Mononuclear cell (primary cell): ENCODE data around the gene RNF181. TPM values are rescaled to one million over a fixed set of nuclear protein-coding genes. Genes with fewer than 3 reads are reported as not detected.
"Not testable (repeated sequence)": the region's sequence is repeated elsewhere in the genome, so short reads cannot be mapped to it uniquely, and the experiment has no call there.

Experiments used
- H3K27me3 ChIP-seq: 2 replicates; pipeline ENCODE4 v1.6.0; 2011; ENCODE audit warnings: low read length, control low read depth; ENCODE audit not compliant: insufficient read depth
- H3K4me1 ChIP-seq: 2 replicates; pipeline ENCODE4 v1.5.1; 2011; ENCODE audit warnings: mild to moderate bottlenecking, low read length, control low read depth; ENCODE audit not compliant: insufficient read depth
- H3K4me3 ChIP-seq: 2 replicates; pipeline ENCODE4 v1.5.1; 2011; ENCODE audit warnings: mild to moderate bottlenecking, low read length, moderate library complexity
- H3K9me3 ChIP-seq: 2 replicates; pipeline ENCODE4 v1.5.1; 2011; ENCODE audit warnings: low read depth, mild to moderate bottlenecking, control low read depth, low read length
- total RNA-seq: library from RNA; depleted of rRNA; stranded (reverse); fragments of >200 nt; gene quantifications from one replicate; pipeline ENCODE4 v1.2.3, GENCODE V29; 2012

The RNF181 gene
- total RNA-seq, 1 donor: 55.9 TPM

- peaks cover 47% of the 10 kb centered on the region for H3K4me1 ChIP-seq
- peak within 1 kb of the TSS; percentile 80 for H3K4me3 ChIP-seq
- H3K27me3 ChIP-seq: no peaks in the 10 kb centered on the region
- no peaks in the 10 kb centered on the region for H3K9me3 ChIP-seq
Measured at GRCh38 chr2:85611705-85612587, 16.4 kb downstream of the RNF181 start, which contains the start of gene C2orf68. Gene C2orf68, minus strand, starts transcription at chr2:85612066. Its CDS starts 82 bp downstream, at chr2:85611984.

DNA sequence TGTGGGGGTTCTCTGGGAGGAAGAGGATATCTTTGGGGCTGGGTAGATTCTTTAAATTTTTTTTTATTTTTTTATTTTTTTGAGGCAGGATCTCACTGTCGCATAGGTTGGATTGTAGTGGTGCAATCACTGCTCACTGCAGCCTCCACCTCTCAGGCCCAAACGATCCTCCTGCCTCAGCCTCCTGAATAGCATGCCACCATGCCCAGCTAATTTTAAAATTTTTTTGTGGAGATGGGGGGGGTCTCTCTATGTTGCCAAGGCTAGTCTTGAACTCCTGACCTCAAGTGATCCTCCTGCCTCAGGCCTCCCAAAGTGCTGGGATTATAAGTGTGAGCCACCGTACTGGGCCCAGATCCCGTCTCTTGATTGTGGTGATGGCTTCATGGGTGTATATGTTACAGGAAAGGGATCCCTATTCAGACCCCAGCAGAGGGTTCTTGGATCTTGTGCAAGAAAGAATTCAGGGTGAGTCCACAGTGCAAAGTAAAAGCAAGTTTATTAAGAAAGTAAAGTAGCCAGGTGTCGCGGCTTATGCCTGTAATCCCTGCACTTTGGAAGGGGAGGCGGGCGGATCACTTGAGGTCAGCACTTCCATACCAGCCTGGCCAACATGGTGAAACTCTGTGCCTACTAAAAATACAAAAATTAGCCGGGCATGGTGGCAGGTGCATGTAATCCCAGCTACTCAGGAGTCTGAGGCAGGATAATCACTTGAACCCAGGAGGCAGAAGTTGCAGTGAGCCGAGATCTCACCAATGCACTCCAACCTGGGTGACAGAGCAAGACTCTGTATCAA is 18.4 kb downstream of the RNF181 start:
- no peak overlapping the region for H3K4me3 ChIP-seq
- H3K4me1 ChIP-seq: peaks cover 59% of the 10 kb centered on the region
- no peaks in the 10 kb centered on the region for H3K9me3 ChIP-seq
- H3K27me3 ChIP-seq: no peaks in the 10 kb centered on the region

- not testable (repeated sequence) for H3K4me3 ChIP-seq, H3K27me3 ChIP-seq, H3K9me3 ChIP-seq
- peaks cover 55% of the 10 kb centered on the region for H3K4me1 ChIP-seq
Measured at GRCh38 chr2:85614757-85615156, 19.2 kb downstream of the RNF181 start.

GRCh38 chr2:85615413-85615728 is 19.8 kb downstream of the RNF181 start:
- no peak overlapping the region for H3K4me3 ChIP-seq
- no peaks in the 10 kb centered on the region for H3K9me3 ChIP-seq
- peaks cover 51% of the 10 kb centered on the region for H3K4me1 ChIP-seq
- no peaks in the 10 kb centered on the region for H3K27me3 ChIP-seq

- H3K4me3 ChIP-seq, H3K9me3 ChIP-seq, H3K27me3 ChIP-seq: not testable (repeated sequence)
- peaks cover 30% of the 10 kb centered on the region for H3K4me1 ChIP-seq
Measured at GRCh38 chr2:85617723-85618122, 22.2 kb downstream of the RNF181 start.

DNA sequence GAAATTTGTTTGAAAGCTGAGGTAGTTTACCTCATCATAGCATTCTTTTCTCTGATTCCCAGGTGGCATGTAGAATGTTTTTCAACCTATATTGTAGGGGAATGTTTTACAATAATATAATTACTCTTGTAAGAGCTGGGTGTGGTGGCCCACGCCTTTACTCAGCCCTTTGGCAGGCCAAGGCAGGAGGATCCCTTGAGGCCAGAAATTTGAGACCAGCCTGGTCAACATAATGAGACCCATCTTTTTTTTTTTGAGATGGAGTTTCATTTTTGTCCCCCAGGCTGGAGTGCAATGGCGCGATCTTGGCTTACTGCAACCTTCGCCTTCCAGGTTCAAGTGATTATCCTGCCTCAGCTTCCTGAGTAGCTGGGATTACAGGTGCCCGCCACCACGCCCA is 24.1 kb downstream of the RNF181 start:
- H3K9me3 ChIP-seq: no peaks in the 10 kb centered on the region
- H3K4me1 ChIP-seq: peaks cover 28% of the 10 kb centered on the region
- H3K27me3 ChIP-seq: no peaks in the 10 kb centered on the region
- H3K4me3 ChIP-seq: no peak overlapping the region

DNA sequence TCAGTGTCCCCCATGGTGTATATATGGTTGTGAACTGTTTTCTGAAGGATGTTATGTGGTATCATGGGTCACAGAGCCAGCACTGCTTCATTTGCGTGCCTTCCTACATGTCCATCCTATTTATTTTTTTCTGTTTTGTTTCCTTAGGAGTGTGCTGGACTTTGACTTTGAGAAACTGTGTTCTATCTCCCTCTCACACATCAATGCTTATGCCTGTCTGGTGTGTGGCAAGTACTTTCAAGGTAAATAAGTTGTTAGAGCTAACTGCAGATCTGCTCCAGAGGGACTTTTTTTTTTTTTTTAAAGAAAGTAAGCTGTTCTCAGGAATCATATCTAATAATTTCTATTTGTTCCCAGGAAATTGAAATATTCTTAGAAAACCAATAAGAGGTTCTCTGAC is 25.8 kb downstream of the RNF181 start:
- H3K27me3 ChIP-seq: no peaks in the 10 kb centered on the region
- H3K4me3 ChIP-seq: no peak overlapping the region
- peaks cover 23% of the 10 kb centered on the region for H3K4me1 ChIP-seq
- H3K9me3 ChIP-seq: no peaks in the 10 kb centered on the region

DNA sequence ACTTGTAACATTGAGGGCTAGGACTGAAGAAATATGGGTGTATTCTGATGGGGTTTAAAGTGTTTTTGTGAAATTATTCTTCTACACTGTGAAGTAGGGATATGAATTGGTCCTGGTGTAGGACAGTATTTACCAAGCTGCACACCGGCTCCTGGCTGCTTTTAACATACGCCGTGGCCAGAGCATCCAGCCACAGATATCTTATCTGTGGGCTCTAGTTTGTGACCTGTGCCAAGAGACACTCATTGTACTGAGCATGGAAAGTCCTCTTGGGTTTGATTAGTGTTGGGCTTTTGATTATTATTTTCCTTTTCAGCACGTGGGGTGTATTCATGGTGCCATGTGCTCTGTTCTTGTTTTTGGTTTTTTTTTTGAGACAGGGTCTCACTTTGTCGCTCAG is 28.4 kb downstream of the RNF181 start:
- H3K9me3 ChIP-seq: no peaks in the 10 kb centered on the region
- no peak overlapping the region for H3K4me3 ChIP-seq

GRCh38 chr2:85628658-85629057 is 33.1 kb downstream of the RNF181 start:
- no peaks in the 10 kb centered on the region for H3K9me3 ChIP-seq
- H3K27me3 ChIP-seq: no peaks in the 10 kb centered on the region
- H3K4me1 ChIP-seq: no peaks in the 10 kb centered on the region
- no peak overlapping the region for H3K4me3 ChIP-seq

More for the DNA sequence above, 28.4 kb downstream of the RNF181 start:
- H3K4me1 ChIP-seq: peaks cover under 1% of the 10 kb centered on the region
- no peaks in the 10 kb centered on the region for H3K27me3 ChIP-seq

- Histone ChIP-seq H3K4me3 (no peak overlapping the region), H3K4me1 (no peaks in the 10 kb centered on the region), H3K27me3 (no peaks in the 10 kb centered on the region), H3K9me3 (no peaks in the 10 kb centered on the region)
Measured at GRCh38 chr2:85631316-85631715, 35.8 kb downstream of the RNF181 start.

DNA sequence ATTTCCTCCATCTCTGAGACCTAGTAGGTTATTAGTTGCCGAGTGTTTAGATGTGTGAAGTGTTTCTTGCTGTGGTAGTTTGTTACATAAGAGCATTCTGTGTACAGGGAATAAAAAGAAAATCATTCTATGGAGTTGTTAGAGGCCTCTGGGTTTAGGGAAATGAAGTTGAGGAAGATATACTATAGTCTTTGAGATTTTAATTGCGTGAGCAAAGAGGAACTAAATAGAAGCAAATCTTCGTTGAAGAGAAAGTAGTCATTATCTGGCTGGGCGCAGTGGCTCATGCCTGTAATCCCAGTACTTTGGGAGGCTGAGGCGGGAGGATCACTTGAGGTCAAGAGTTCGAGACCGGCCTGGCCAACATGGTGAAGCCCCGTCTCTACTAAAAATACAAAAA is 39.5 kb downstream of the RNF181 start:
- H3K4me3 ChIP-seq: no peak overlapping the region
- H3K27me3 ChIP-seq: no peaks in the 10 kb centered on the region
- H3K9me3 ChIP-seq: no peaks in the 10 kb centered on the region

GRCh38 chr2:85635636-85636035 is 40.1 kb downstream of the RNF181 start:
- Histone ChIP-seq H3K27me3 (no peaks in the 10 kb centered on the region), H3K4me1 (no peaks in the 10 kb centered on the region), H3K9me3 (no peaks in the 10 kb centered on the region)

More for the DNA sequence above, 39.5 kb downstream of the RNF181 start:
- H3K4me1 ChIP-seq: no peaks in the 10 kb centered on the region

GRCh38 chr2:85642725-85643124 is 47.2 kb downstream of the RNF181 start:
- no peaks in the 10 kb centered on the region for H3K9me3 ChIP-seq
- peaks cover under 1% of the 10 kb centered on the region for H3K4me1 ChIP-seq
- H3K4me3 ChIP-seq: no peak overlapping the region
- H3K27me3 ChIP-seq: no peaks in the 10 kb centered on the region

More at GRCh38 chr2:85635636-85636035, 40.1 kb downstream of the RNF181 start:
- H3K4me3 ChIP-seq: no peak overlapping the region

GRCh38 chr2:85644909-85645308 is 49.4 kb downstream of the RNF181 start:
- H3K4me3 ChIP-seq: no peak overlapping the region
- H3K4me1 ChIP-seq: peaks cover 13% of the 10 kb centered on the region
- no peaks in the 10 kb centered on the region for H3K27me3 ChIP-seq
- H3K9me3 ChIP-seq: no peaks in the 10 kb centered on the region

DNA sequence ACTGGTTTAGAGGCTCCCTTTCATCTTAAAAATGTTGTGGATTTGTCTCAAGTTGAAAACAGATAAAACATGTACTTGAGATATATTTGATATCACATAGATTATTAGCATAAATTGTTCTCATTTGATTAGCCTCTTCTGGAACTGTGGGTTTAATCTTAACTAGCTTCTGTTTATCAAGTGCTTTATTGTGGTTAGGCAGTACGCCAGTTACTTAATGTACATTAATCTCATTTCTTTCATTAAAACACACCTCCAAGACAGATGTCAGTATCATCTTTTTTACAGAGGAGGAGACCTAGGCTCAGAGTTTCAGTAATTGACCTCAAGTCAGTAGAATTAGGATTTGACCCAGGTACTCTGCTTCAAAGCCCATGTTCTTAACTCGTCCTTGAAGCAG is 50.6 kb downstream of the RNF181 start:
- Histone ChIP-seq H3K27me3 (no peaks in the 10 kb centered on the region), H3K4me1 (peaks cover 13% of the 10 kb centered on the region), H3K9me3 (no peaks in the 10 kb centered on the region), H3K4me3 (no peak overlapping the region)
